AG08395 (cell line): ENCODE results near the gene PALM.

Experiments used
- DNase-seq: peaks from one replicate; pipeline ENCODE4 v3.0.0; 2012; ENCODE audit warnings: mixed read lengths, low spot score

The PALM gene

GRCh38 chr19:752652-753517, 44.1 kb downstream of the PALM start:
- DNase-seq: peak; percentile 85

- no peak for DNase-seq
Measured at GRCh38 chr19:754530-754929, 45.8 kb downstream of the PALM start.

DNA sequence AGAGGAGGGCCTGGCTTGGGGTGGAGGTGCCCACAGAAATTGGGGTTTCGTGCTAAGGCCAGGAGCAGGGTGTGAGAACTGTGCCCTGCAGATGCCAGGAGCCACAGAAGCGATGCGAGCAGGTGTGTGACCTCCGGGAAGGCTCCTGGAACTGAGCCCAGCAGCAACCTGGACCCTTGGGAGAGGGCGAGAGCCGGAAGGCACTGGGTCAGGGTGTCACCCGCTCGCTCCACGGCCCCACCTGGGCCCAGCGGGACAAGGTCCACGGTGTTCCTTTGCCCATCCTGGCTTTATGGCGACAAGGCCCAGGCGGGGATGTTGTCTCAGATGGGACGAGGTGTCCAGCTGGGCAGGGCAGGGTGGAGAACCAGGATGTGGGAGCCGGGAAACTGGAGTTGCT, 46.3 kb downstream of the PALM start:
- DNase-seq: no peak

GRCh38 chr19:756236-756635, 47.5 kb downstream of the PALM start:
- peak; percentile 27 for DNase-seq

DNA sequence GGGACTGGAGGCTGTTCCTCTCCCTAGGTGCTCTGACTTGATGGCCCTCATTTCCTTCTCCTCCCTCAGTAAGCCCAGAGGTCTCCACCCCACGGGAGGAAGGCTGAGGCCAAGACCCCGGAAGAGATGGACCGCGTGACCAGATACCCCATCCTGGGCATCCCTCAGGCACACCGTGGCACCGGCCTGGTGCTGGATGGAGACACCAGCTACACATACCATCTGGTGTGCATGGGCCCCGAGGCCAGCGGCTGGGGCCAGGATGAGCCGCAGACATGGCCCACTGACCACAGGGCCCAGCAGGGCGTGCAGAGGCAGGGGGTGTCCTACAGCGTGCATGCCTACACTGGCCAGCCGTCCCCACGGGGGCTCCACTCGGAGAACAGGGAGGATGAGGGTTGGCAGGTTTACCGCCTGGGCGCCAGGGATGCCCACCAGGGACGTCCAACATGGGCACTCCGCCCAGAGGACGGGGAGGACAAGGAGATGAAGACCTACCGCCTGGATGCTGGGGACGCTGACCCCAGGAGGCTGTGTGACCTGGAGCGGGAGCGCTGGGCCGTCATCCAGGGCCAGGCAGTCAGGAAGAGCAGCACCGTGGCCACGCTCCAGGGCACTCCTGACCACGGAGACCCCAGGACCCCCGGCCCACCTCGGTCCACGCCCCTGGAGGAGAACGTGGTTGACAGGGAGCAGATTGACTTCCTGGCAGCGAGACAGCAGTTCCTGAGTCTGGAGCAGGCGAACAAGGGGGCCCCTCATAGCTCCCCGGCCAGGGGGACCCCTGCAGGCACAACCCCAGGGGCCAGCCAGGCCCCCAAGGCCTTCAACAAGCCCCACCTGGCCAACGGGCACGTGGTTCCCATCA, 48.3 kb downstream of the PALM start:
- DNase-seq: no peak

DNA sequence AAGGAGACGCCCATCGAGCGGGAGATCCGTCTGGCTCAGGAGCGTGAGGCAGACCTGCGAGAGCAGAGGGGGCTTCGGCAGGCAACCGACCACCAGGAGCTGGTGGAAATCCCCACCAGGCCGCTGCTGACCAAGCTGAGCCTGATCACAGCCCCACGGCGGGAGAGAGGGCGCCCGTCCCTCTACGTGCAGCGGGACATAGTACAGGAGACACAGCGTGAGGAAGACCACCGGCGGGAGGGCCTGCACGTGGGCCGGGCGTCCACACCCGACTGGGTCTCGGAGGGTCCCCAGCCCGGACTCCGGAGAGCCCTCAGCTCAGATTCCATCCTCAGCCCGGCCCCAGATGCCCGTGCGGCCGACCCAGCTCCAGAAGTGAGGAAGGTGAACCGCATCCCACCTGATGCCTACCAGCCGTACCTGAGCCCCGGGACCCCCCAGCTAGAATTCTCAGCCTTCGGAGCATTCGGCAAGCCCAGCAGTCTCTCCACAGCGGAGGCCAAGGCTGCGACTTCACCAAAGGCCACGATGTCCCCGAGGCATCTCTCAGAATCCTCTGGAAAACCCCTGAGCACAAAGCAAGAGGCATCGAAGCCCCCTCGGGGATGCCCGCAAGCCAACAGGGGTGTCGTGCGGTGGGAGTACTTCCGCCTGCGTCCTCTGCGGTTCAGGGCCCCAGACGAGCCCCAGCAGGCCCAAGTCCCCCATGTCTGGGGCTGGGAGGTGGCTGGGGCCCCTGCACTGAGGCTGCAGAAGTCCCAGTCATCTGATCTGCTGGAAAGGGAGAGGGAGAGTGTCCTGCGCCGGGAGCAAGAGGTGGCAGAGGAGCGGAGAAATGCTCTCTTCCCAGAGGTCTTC, 49.3 kb downstream of the PALM start:
- DNase-seq: no peak

DNA sequence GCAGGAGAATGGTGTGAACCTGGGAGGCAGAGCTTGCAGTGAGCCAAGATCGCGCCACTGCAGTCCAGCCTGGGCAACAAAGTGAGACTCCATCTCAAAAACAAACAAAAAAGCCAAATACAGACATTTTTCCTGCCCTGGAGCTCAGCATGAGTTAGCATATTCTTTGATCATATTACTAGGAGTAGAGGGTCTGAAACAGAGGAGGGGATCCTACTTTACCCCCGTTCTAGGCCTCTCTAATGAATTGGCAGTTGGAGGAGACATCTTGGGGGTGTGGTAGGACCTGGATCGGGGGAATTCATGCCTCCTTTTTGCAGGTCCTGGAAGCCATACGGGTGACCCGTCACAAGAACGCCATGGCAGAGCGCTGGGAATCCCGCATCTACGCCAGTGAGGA, 54.4 kb downstream of the PALM start:
- DNase-seq: no peak

GRCh38 chr19:763869-764268, 55.1 kb downstream of the PALM start:
- no peak for DNase-seq

DNA sequence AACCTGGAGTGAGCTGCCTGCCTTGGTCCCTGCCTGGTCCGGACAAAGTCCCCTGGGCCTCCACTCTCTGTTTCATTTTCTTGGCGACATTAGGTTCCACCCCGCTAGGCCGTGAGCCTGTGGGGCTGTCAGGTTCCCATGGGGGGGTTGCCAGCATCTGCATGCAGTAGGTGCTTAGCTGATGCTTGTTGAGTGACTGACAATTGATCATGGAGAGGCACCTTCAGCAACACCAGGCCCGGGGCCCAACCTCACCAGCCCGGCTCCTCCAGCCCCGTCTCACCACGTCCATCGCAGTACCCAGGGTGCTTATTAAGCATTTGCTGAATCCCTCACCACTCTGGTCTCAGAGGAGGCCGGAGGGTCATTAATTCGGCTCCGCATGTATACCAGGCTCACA, 55.6 kb downstream of the PALM start:
- DNase-seq: no peak

DNA sequence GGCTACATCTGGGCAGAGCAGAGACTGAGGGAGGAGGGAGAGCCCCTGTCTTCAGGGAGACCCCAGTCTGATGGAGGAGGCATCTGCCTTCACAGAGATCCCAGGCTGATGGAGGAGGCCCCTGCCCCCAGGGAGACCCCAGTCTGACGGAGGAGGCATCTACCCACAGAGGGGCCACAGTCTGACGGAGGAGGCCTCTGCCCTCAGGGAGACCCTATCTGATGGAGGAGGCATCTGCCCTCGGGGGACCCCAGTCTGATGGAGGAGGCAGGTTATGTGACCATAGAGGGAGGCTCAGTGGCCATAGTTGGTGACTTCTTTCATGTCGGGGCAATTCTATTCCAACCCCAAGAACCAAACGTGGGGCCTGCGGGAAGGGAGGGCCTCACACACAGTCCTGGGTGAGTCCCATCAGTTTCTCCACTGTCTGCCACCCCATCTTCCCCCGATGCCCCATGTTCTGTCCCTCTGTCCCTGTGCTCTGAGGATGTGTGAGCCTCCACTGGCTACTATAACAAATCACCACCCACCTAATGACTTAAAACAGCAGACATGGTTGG, 56.5 kb downstream of the PALM start:
- no peak for DNase-seq

DNA sequence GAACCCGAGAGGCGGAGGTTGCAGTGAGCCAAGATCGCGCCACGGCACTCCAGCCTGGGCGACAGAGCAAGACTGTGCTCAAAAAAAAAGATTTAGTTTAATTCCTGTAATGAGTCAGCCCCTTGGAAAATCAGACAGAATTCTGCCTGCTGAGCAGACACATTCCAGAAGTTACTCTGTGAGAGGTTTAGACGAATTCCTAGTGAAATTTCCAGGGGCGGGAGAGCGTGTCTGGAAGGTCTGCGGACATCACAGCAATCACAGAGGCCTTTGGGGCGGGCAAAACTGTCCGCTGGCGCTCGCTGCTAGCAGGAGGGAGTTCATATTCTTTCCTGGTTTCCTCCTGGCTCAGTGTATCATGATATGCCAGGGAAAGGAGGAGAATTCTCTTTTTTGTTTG, 59.7 kb downstream of the PALM start:
- DNase-seq: peak; percentile 91

DNA sequence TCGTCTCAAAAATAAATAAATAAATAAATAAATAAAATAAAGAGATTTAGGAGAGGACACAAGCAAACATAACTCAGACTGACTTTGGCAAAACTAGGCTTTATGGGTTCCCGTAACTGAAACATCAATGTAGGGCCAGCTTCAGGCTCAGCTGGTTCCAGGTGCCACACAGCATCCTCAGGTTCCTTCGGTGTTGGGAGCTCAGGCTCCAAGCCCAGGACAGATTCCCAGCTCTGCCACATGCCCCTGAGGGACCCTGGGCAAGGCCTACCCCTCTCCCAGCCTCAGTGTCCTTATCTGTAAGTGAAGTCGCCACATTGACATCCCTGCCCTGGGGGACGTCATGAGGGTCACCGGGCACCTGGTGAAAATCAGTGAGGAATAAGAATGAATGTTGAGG, 60.9 kb downstream of the PALM start:
- DNase-seq: no peak

DNA sequence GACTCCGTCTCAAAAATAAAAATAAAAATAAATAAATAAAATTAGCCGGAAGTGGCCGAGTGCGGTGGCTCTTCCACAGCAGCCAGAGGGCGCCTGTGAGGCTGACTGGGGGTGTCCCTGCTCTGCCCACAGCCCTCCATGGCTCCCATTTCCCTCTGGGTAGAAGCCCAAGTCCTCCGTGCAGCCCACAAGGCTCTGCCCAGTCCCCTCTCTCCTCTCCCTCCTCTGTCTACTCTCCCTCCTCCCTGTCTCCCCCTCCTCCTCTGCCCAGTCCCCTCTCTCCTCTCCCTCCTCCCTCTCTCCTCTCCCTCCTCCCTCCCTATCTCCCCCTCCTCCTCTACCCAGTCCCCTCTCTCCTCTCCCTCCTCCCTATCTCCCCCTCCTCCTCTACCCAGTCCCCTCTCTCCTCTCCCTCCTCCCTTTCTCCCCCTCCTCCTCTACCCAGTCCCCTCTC, 62.6 kb downstream of the PALM start:
- DNase-seq: peak; percentile 58

DNA sequence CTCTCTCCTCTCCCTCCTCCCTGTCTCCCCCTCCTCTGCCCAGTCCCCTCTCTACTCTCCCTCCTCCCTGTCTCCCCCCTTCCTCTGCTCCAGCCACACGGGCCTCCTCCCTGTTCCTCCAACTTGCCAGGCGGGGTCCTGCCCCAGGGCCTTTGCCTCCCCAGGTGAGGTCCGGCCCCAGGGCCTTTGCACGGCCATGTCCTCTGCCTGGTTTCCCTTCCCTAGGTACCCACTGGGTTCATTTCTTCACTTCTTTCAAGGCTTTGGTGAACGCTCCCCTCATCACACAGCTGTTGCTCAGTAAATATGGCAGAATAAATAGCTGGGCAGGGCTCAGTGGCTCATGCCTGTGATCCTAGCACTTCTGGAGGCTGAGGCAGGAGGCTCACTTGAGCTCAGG, 63.3 kb downstream of the PALM start:
- no peak for DNase-seq

DNA sequence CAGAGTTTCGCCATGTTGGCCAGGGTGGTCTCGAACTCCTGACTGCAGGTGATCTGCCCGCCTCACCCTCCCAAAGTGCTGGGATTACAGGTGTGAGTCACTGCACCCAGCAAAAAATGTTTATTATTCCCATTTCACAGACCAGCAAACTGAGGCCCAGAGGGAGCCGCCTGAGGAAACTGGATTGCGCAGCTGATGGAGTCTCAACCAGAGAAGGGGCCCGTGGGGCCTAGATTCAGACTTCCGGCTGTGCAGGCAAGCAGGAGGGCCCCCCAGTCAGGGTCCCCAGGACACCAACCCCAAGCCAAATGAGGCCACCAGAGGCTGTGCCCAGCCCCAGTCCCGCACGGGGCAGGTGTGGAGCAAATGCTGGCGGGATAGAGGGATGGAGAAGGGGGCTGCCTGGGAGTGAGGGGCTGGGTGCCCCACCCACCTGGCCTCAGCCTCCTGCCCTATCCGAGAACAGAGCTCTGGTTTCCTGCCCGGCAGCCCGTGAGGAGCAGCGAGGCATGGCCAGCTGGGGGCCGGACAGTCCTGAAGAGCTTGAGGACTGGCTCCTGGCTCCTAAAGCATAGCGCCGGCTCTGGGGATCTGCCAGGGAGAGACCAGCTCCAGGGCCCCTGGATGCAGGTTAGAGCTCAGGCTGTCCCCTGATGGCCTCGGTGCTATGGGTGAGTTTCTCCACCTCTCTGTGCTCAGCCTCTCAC, 64.1 kb downstream of the PALM start:
- DNase-seq: no peak

DNA sequence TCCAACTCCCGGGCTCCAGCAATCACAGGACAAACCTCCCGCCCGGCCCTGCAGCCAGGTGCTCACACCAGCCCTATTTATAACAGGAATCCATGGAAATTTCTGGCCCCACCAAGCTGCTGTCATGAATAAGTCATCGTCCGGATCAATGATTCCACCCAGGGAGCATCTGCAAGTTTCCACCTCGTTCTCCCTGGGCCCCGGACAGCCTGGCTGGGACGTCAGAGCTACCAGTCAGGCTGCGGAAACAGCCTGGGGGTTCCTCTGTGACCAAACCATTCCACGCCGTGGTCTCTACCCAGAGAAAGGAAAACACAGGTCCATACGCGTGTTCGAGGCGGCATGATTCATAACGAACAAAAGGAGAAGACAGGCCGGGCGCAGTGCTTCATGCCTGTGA, 67.8 kb downstream of the PALM start:
- DNase-seq: no peak

GRCh38 chr19:778910-779653, 70.3 kb downstream of the PALM start:
- peak; percentile 91 for DNase-seq

- no peak for DNase-seq
Measured at GRCh38 chr19:780935-781334, 72.2 kb downstream of the PALM start.

DNA sequence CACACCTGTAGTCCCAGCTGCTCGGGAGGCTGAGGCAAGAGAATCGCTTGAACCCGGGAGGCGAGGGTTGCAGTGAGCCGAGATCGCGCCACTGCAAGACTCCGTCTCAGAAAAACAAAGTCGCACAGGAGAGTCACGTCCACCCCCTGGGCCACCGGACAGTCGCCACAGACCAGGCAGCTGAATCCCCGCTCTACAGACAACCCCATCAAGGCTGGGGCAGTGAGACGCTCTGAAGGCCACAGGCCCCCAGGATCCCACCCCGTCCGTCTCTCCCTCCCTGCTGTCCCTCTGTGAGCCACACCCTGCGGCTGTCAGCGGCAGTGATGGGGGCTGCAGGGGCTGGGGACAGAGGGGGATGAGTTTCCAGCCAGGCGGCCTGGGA, 73.1 kb downstream of the PALM start:
- no peak for DNase-seq

- DNase-seq: peak; percentile 75
Measured at GRCh38 chr19:782185-782877, 73.6 kb downstream of the PALM start.
